ENCODE measurements around the gene CCDC57.

GRCh38 chr17:82232876-82233785 is 20.5 kb upstream of the CCDC57 start:
- no peak for TF ChIP-seq MXI1 (IDR thresholded peaks at IDR 0.05; ENCODE audit: borderline replicate concordance, low read depth, low read length)
- TF ChIP-seq CTCF (conservative IDR thresholded peaks at IDR 0.05; ENCODE audit: low read depth, low read length), result no peak
- TF ChIP-seq CEBPB (IDR thresholded peaks at IDR 0.05; ENCODE audit: low read depth, low read length), result no peak
- TF ChIP-seq POLR2A (IDR thresholded peaks at IDR 0.05; ENCODE audit: low read depth, low read length), result no peak
- TF ChIP-seq FOS (IDR thresholded peaks at IDR 0.05; ENCODE audit: low read depth, low read length), result no peak
- no peak for TF ChIP-seq ELK1 (IDR thresholded peaks at IDR 0.05; ENCODE audit: borderline replicate concordance, low read depth, low read length)
- no peak for TF ChIP-seq RAD21 (IDR thresholded peaks at IDR 0.05; ENCODE audit: low read length)
- TF ChIP-seq SMC3 (IDR thresholded peaks at IDR 0.05; ENCODE audit: low read depth, low read length), result no peak
- no peak for TF ChIP-seq NFE2L2 (IDR thresholded peaks at IDR 0.05; ENCODE audit: low read depth, low read length)
- no peak for TF ChIP-seq MAZ (IDR thresholded peaks at IDR 0.05; ENCODE audit: borderline replicate concordance, low read depth, low read length)
- TF ChIP-seq USF2 (IDR thresholded peaks at IDR 0.05; ENCODE audit: low read depth, low read length), result no peak
- no peak for TF ChIP-seq MAFK (IDR thresholded peaks at IDR 0.05; ENCODE audit: low read depth, low read length)
- no peak for TF ChIP-seq CHD1 (IDR thresholded peaks at IDR 0.05; ENCODE audit: low read depth, low read length)

Data from IMR-90 (cell line).